Natural killer cell (primary cell): ENCODE measurements around the gene PRKN. TPM values are rescaled to one million over a fixed set of nuclear protein-coding genes. Genes with fewer than 3 reads are reported as not detected.
"Not testable (repeated sequence)": the region's sequence is repeated elsewhere in the genome, so short reads cannot be mapped to it uniquely, and the experiment has no call there.

Experiments
- ATAC-seq, 3 donors: fragments of 150-1000 bp in 2 of 3; fragments of 200-7000 bp in 1 of 3; cut with Tn5 transposase; 1 replicate in 1 of 3; 2 replicates in 2 of 3; pipeline ENCODE4 v1.10.0; 2021; ENCODE audit warnings: mild to moderate bottlenecking in 2 of 3, moderate library complexity in 2 of 3
- DNase-seq, 2 donors: peaks; one replicate each; pipeline versions ENCODE4 v3.0.0 to v3.0.0-alpha.2; 2013 to 2021; ENCODE audit warnings: mixed read lengths in 1 of 2
- H3K27ac ChIP-seq: one replicate; pipeline ENCODE4 v1.5.1; 2013; ENCODE audit warnings: mild to moderate bottlenecking, low read length
- H3K27me3 ChIP-seq: one replicate; pipeline ENCODE4 v1.6.1; 2013; ENCODE audit warnings: low read length; ENCODE audit not compliant: control insufficient read depth, insufficient read depth
- H3K36me3 ChIP-seq: one replicate; pipeline ENCODE4 v1.6.1; 2013; ENCODE audit warnings: low read length; ENCODE audit not compliant: control insufficient read depth, insufficient read depth
- H3K4me1 ChIP-seq: one replicate; pipeline ENCODE4 v1.6.1; 2013; ENCODE audit warnings: low read length; ENCODE audit not compliant: control insufficient read depth, insufficient read depth
- H3K4me3 ChIP-seq: one replicate; pipeline ENCODE4 v1.5.1; 2013; ENCODE audit warnings: low read length
- H3K9me3 ChIP-seq: one replicate; pipeline ENCODE4 v1.6.1; 2013; ENCODE audit warnings: low read length; ENCODE audit not compliant: control insufficient read depth, insufficient read depth
- H3K27ac Mint-ChIP-seq, 2 donors: one replicate each; pipeline ENCODE4 v1.8.0; 2022; ENCODE audit warnings: mild to moderate bottlenecking in 2 of 2, mixed read lengths in 2 of 2, moderate library complexity in 1 of 2
- H3K27me3 Mint-ChIP-seq, 2 donors: one replicate each; pipeline ENCODE4 v1.8.0; 2022; ENCODE audit warnings: low read depth in 2 of 2, mixed read lengths in 2 of 2
- H3K36me3 Mint-ChIP-seq: one replicate; pipeline ENCODE4 v1.8.0; 2022; ENCODE audit warnings: mixed read lengths
- H3K4me1 Mint-ChIP-seq, 2 donors: one replicate each; pipeline ENCODE4 v1.8.0; 2022; ENCODE audit warnings: mixed read lengths in 2 of 2
- H3K4me3 Mint-ChIP-seq: one replicate; pipeline ENCODE4 v1.8.0; 2022; ENCODE audit warnings: mild to moderate bottlenecking, moderate library complexity, mixed read lengths
- H3K9me3 Mint-ChIP-seq, 2 donors: one replicate each; pipeline ENCODE4 v1.8.0; 2022; ENCODE audit warnings: mixed read lengths in 2 of 2
- WGBS: methylation state at CpG from one replicate; pipeline ENCODE4 v1.1.7; 2013; ENCODE audit warnings: missing lambda C conversion rate; ENCODE audit not compliant: insufficient coverage; 5-methylcytosine and 5-hydroxymethylcytosine counted together
- intact Hi-C: fragments of 100-400 bp; cut with micrococcal nuclease; formaldehyde crosslinking; loops from one replicate; pipeline ENCODE4 v1.14.2; 2022
- total RNA-seq, 4 donors: library from RNA; stranded (reverse); fragments of 120-200 nt in 1 of 4; gene quantifications; one replicate each; pipeline versions ENCODE4 v1.2.3 to v1.2.4, GENCODE V29; 2013 to 2022
- TF ChIP-seq, protein P1 (sequence below): fragments of 200-600 bp; IDR thresholded peaks from one replicate; pipeline ENCODE4 v1.8.0; 2022; ENCODE audit warnings: antibody characterized with exemption

Gene PRKN
- total RNA-seq, 3 donors from 2014 or later (not counting 1 experiment from before 2014, with no cell fraction given), result 1.4 to 1.9 (median 1.9) TPM

DNA sequence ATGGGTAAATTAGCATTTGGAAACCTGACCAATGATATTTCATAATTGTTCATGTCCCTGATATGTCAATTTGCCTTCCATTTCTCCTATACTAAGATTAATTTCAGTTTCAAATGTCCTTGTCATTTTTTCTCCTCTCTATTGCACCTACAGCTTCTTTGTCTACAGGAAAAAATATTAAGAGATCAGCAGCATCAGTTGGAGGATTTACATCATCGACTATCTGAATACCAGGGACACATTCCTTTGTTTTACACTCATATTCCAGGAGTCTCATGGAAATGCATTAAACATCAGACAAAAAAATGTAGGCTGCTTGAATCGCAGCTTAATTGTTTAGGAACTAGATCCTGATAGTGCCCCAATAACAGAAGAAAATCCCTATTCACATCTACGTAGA is 188.2 kb downstream of the PRKN start:
- intact Hi-C loops, result no loop called here
- H3K27me3 ChIP-seq, result no peaks in the 10 kb centered on the region
- no peak overlapping the region for H3K27ac ChIP-seq
- WGBS, result 86% methylated on average over 3 of the region's 3 CpGs
- Mint-ChIP-seq H3K9me3 (peaks cover 10 to 11% of the 10 kb centered on the region in 2 donors), H3K4me1 (no peaks in the 10 kb centered on the region), H3K27ac (no peak overlapping the region), H3K4me3 (no peak overlapping the region), H3K27me3 (no peaks in the 10 kb centered on the region), H3K36me3 (no peaks in the 10 kb centered on the region)
- no peaks in the 10 kb centered on the region for H3K4me1 ChIP-seq
- no peaks in the 10 kb centered on the region for H3K36me3 ChIP-seq
- no peaks in the 10 kb centered on the region for H3K9me3 ChIP-seq
- TF ChIP-seq, protein P1, sequence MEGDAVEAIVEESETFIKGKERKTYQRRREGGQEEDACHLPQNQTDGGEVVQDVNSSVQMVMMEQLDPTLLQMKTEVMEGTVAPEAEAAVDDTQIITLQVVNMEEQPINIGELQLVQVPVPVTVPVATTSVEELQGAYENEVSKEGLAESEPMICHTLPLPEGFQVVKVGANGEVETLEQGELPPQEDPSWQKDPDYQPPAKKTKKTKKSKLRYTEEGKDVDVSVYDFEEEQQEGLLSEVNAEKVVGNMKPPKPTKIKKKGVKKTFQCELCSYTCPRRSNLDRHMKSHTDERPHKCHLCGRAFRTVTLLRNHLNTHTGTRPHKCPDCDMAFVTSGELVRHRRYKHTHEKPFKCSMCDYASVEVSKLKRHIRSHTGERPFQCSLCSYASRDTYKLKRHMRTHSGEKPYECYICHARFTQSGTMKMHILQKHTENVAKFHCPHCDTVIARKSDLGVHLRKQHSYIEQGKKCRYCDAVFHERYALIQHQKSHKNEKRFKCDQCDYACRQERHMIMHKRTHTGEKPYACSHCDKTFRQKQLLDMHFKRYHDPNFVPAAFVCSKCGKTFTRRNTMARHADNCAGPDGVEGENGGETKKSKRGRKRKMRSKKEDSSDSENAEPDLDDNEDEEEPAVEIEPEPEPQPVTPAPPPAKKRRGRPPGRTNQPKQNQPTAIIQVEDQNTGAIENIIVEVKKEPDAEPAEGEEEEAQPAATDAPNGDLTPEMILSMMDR, result no peak
- ATAC-seq, result no peak
- no peak overlapping the region for H3K4me3 ChIP-seq
- no peak for DNase-seq

DNA sequence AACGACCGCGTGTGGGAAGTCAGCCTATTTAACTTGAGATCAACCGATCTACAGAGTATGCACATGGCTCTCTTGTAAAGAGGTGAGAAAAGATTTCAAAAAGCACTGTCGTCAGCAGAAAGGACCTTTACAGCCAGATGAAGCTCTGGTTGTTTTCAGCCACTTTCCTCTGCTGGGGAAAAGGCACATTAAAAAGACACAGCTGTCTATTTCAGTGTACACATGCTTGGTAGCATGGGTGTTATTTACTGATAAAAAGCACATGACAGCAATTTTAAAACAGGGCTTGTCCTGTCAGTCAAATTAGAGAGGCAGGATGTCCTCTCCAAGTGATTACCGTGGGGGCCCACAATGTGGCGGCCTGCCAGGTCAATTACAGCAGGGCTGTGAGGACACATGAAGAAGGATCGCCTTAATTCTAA is 188.9 kb downstream of the PRKN start:
- no peak overlapping the region for H3K27ac Mint-ChIP-seq
- no peaks in the 10 kb centered on the region for H3K36me3 Mint-ChIP-seq
- whole genome bisulfite sequencing, result 78% methylated on average over 8 of the region's 8 CpGs
- no peaks in the 10 kb centered on the region for H3K9me3 ChIP-seq
- DNase-seq, result no peak
- H3K4me3 ChIP-seq, result no peak overlapping the region
- intact Hi-C loops, result no loop called here
- no peaks in the 10 kb centered on the region for H3K27me3 ChIP-seq
- H3K4me1 Mint-ChIP-seq, result no peaks in the 10 kb centered on the region
- no peaks in the 10 kb centered on the region for H3K27me3 Mint-ChIP-seq
- no peaks in the 10 kb centered on the region for H3K4me1 ChIP-seq
- H3K9me3 Mint-ChIP-seq, result peaks cover 11 to 13% of the 10 kb centered on the region in 2 donors
- no peaks in the 10 kb centered on the region for H3K36me3 ChIP-seq
- TF ChIP-seq, protein P1, result no peak
- no peak overlapping the region for H3K4me3 Mint-ChIP-seq
- no peak overlapping the region for H3K27ac ChIP-seq
- no peak for ATAC-seq

- ATAC-seq, result no peak
- 89% methylated on average over 4 of the region's 6 CpGs for WGBS
- Mint-ChIP-seq H3K4me3 (no peak overlapping the region), H3K4me1 (no peaks in the 10 kb centered on the region), H3K36me3 (no peaks in the 10 kb centered on the region), H3K9me3 (peaks cover 3 to 11% of the 10 kb centered on the region in 2 donors), H3K27me3 (no peaks in the 10 kb centered on the region), H3K27ac (no peak overlapping the region)
- H3K27me3 ChIP-seq, result no peaks in the 10 kb centered on the region
- TF ChIP-seq, protein P1, result no peak
- no peaks in the 10 kb centered on the region for H3K4me1 ChIP-seq
- no peaks in the 10 kb centered on the region for H3K36me3 ChIP-seq
- intact Hi-C loops, result no loop called here
- H3K27ac ChIP-seq, result no peak overlapping the region
- no peaks in the 10 kb centered on the region for H3K9me3 ChIP-seq
- no peak for DNase-seq
- no peak overlapping the region for H3K4me3 ChIP-seq
Measured at GRCh38 chr6:162533009-162533400, 194.6 kb downstream of the PRKN start.

GRCh38 chr6:162532283-162533008 is 195.1 kb downstream of the PRKN start:
- 88% methylated on average over 7 of the region's 9 CpGs for WGBS
- H3K27ac Mint-ChIP-seq, result no peak overlapping the region
- intact Hi-C loops, result no loop called here

GRCh38 chr6:162531391-162531790 is 196.2 kb downstream of the PRKN start:
- H3K36me3 ChIP-seq, H3K27ac ChIP-seq, H3K27me3 Mint-ChIP-seq, H3K4me3 Mint-ChIP-seq, H3K27me3 ChIP-seq, H3K9me3 Mint-ChIP-seq, H3K4me1 Mint-ChIP-seq, H3K27ac Mint-ChIP-seq, H3K9me3 ChIP-seq, ATAC-seq, H3K4me1 ChIP-seq, H3K4me3 ChIP-seq, H3K36me3 Mint-ChIP-seq, intact Hi-C loops, DNase-seq: not testable (repeated sequence)
- WGBS, result 87% methylated on average over 4 of the region's 4 CpGs

More at GRCh38 chr6:162532283-162533008, 195.1 kb downstream of the PRKN start:
- Histone ChIP-seq H3K9me3 (no peaks in the 10 kb centered on the region), H3K4me3 (no peak overlapping the region), H3K4me1 (no peaks in the 10 kb centered on the region), H3K27me3 (no peaks in the 10 kb centered on the region), H3K27ac (no peak overlapping the region), H3K36me3 (no peaks in the 10 kb centered on the region)
- DNase-seq (no peak), ATAC-seq (no peak)
- H3K4me3 Mint-ChIP-seq, result no peak overlapping the region
- no peaks in the 10 kb centered on the region for H3K4me1 Mint-ChIP-seq
- no peaks in the 10 kb centered on the region for H3K27me3 Mint-ChIP-seq
- peaks cover 0 to 6% of the 10 kb centered on the region in 2 donors for H3K9me3 Mint-ChIP-seq
- TF ChIP-seq, protein P1, result no peak
- H3K36me3 Mint-ChIP-seq, result no peaks in the 10 kb centered on the region
